Bronchial epithelial cell (primary cell): Measurements from ENCODE around the gene ATP12A. TPM values are rescaled to one million over a fixed set of nuclear protein-coding genes. Genes with fewer than 3 reads are reported as not detected.

Experiments used
- DNase-seq: peaks from one replicate; pipeline ENCODE4 v3.0.0-alpha.2; 2010; ENCODE audit warnings: low read depth
- FAIRE-seq: peaks from 2 replicates; lab custom pipeline; 2011; peaks lifted over from hg19 to GRCh38; lab: Jason Lieb, UNC
- H3K27me3 ChIP-seq: 2 replicates; pipeline ENCODE4 v1.5.1; 2011; ENCODE audit warnings: low read length; ENCODE audit not compliant: control insufficient read depth, insufficient read depth
- H3K36me3 ChIP-seq: 2 replicates; pipeline ENCODE4 v1.5.1; 2011; ENCODE audit warnings: low read length; ENCODE audit not compliant: control insufficient read depth, insufficient read depth
- H3K4me3 ChIP-seq: 2 replicates; pipeline ENCODE4 v1.5.1; 2011; ENCODE audit warnings: mild to moderate bottlenecking, low read depth, low read length, control low read depth
- CTCF ChIP-seq: IDR thresholded peaks from 2 replicates; pipeline ENCODE4 v1.5.1; 2011; ENCODE audit warnings: mild to moderate bottlenecking, moderate library complexity, low read length, control low read depth, inconsistent platforms; ENCODE audit not compliant: insufficient read depth, severe bottlenecking
- total RNA-seq: library from RNA; depleted of rRNA; stranded (reverse); fragments of >200 nt; gene quantifications from 2 replicates; pipeline ENCODE4 v1.2.1, GENCODE V29; 2014

ATP12A gene
- total RNA-seq, 1 donor from 2014 or later = 7.9 TPM

- no peaks in the 10 kb centered on the region for H3K36me3 ChIP-seq
- DNase-seq (no peak), FAIRE-seq (no peak)
- peaks cover 4% of the 10 kb centered on the region for H3K27me3 ChIP-seq
- no peak overlapping the region for H3K4me3 ChIP-seq
- no peak for TF ChIP-seq CTCF
These were observed 38.2 kb downstream of the ATP12A start for GRCh38 chr13:24718192-24718965.

GRCh38 chr13:24719139-24719538, 38.9 kb downstream of the ATP12A start:
- Histone ChIP-seq H3K27me3 (peaks cover 8% of the 10 kb centered on the region), H3K4me3 (no peak overlapping the region), H3K36me3 (no peaks in the 10 kb centered on the region)
- no peak for FAIRE-seq
- DNase-seq = no peak
- TF ChIP-seq CTCF = no peak

GRCh38 chr13:24723206-24723605, 43.0 kb downstream of the ATP12A start:
- FAIRE-seq = no peak
- no peak for DNase-seq
- no peaks in the 10 kb centered on the region for H3K36me3 ChIP-seq
- no peak overlapping the region for H3K4me3 ChIP-seq
- H3K27me3 ChIP-seq = peaks cover 7% of the 10 kb centered on the region
- TF ChIP-seq CTCF = no peak

- H3K27me3 ChIP-seq = peaks cover 7% of the 10 kb centered on the region
- no peak for TF ChIP-seq CTCF
- DNase-seq = no peak
- no peaks in the 10 kb centered on the region for H3K36me3 ChIP-seq
- H3K4me3 ChIP-seq = no peak overlapping the region
- FAIRE-seq = no peak
These were observed 44.5 kb downstream of the ATP12A start for GRCh38 chr13:24724714-24725113.

GRCh38 chr13:24725379-24725778, 45.2 kb downstream of the ATP12A start:
- TF ChIP-seq CTCF = no peak
- DNase-seq (no peak), FAIRE-seq (no peak)
- H3K27me3 ChIP-seq = peaks cover 7% of the 10 kb centered on the region
- H3K4me3 ChIP-seq = no peak overlapping the region
- H3K36me3 ChIP-seq = no peaks in the 10 kb centered on the region
